H1 (cell line): ENCODE data around the gene GMNN. TPM values are rescaled to one million over a fixed set of nuclear protein-coding genes. Genes with fewer than 3 reads are reported as not detected.

Experiments used
- SP2 ChIP-seq: IDR thresholded peaks from 2 replicates; pipeline ENCODE4 v1.6.1; 2012; ENCODE audit warnings: mild to moderate bottlenecking, low read length, inconsistent platforms
- polyA plus RNA-seq, 7 experiments: library from polyadenylated mRNA; depleted of rRNA in 3 of 7; stranded (reverse) in 5 of 7; unstranded in 2 of 7; fragments of >200 nt in 5 of 7; fragments of 200-250 nt in 2 of 7; gene quantifications; 1 replicate in 5 of 7; 2 replicates in 1 of 7; 4 replicates in 1 of 7; pipeline versions ENCODE4 v1.2.1 to v1.2.3, GENCODE V29; 2011 to 2013; ENCODE audit warnings: missing spikeins in 2 of 7, mixed read lengths in 2 of 7
- total RNA-seq: library from RNA; stranded (reverse); fragmentation: NEBNext Ultra II Directional; extraction: Animal tissue kit (Norgen Biotek cat#: 25700); gene quantifications from 2 replicates; pipeline ENCODE4 v1.2.1, GENCODE V29; 2021

Gene GMNN
- total and polyA plus RNA-seq, 2 of the 8 experiments (the other 6 are each of a cell fraction or from before 2014, with no cell fraction given), result 65.9 to 101 TPM

DNA sequence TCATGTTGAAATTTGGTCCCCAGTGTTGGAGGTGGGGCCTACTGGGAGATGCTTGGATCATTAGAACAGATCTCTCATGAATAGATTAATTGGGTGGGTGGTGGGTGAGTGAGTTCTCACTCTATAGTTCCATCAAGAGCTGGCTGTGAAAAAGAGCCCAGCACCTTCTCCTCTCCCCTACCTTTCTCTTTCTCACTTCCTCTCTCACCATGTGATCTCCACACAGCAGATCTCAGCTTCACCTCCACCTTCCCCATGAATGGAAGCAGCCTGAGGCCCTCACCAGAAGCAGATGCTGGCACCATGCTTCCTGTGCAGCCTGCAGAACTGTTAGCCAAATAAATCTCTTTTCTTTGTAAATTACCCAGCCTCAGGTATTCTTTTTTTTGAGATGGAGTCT, 12.9 kb upstream of the GMNN start (continued):
- TF ChIP-seq SP2, result no peak
